ENCODE measurements around the gene PRKCA.

Gene PRKCA

DNA sequence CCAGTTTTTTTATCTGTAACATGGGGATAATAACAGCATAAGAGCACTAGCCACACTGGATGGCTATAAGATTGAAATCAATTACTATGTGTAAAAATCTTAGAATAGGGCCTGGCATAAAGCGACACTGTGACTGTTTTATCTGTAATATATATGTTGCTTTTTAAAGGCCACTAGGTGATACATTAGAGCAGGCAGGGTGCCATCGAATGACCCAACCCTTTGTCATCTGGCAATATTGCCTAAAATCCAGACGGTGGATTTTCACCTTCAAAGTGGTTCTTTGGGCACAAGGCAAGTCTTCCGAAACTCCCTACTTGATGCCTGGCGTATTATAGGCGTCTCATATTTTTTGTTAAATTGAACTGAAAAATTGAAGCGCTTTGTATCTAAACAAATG, 69.1 kb downstream of the PRKCA start:
- TF ChIP-seq, protein P1, sequence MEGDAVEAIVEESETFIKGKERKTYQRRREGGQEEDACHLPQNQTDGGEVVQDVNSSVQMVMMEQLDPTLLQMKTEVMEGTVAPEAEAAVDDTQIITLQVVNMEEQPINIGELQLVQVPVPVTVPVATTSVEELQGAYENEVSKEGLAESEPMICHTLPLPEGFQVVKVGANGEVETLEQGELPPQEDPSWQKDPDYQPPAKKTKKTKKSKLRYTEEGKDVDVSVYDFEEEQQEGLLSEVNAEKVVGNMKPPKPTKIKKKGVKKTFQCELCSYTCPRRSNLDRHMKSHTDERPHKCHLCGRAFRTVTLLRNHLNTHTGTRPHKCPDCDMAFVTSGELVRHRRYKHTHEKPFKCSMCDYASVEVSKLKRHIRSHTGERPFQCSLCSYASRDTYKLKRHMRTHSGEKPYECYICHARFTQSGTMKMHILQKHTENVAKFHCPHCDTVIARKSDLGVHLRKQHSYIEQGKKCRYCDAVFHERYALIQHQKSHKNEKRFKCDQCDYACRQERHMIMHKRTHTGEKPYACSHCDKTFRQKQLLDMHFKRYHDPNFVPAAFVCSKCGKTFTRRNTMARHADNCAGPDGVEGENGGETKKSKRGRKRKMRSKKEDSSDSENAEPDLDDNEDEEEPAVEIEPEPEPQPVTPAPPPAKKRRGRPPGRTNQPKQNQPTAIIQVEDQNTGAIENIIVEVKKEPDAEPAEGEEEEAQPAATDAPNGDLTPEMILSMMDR (IDR thresholded peaks at IDR 0.05; ENCODE audit: low read depth, low read length) = no peak
- TF ChIP-seq EZH2phosphoT487 (IDR thresholded peaks at IDR 0.05; ENCODE audit: low read depth) = no peak
- H3K79me2 ChIP-seq (ENCODE audit: low read length) = no peaks in the 10 kb centered on the region
- no peaks in the 10 kb centered on the region for H3K9me3 ChIP-seq (ENCODE audit: insufficient read depth, low read length)
- H3K4me1 ChIP-seq (ENCODE audit: low read length) = peaks cover 7% of the 10 kb centered on the region
- no peak overlapping the region for H2AFZ ChIP-seq (ENCODE audit: low read depth, low read length)
- H3K27ac ChIP-seq (ENCODE audit: low read length) = no peak overlapping the region
- no peak overlapping the region for H3K4me3 ChIP-seq (ENCODE audit: low read length)
- no peak overlapping the region for H3K4me2 ChIP-seq (ENCODE audit: low read length)
- H3K27me3 ChIP-seq (ENCODE audit: low read depth, low read length) = no peaks in the 10 kb centered on the region
- no peaks in the 10 kb centered on the region for H4K20me1 ChIP-seq (ENCODE audit: insufficient read depth, low read length)
- no peaks in the 10 kb centered on the region for H3K36me3 ChIP-seq (replicated peaks; ENCODE audit: low read depth, low read length)
- no peak overlapping the region for H3K9ac ChIP-seq (ENCODE audit: low read length)

DNA sequence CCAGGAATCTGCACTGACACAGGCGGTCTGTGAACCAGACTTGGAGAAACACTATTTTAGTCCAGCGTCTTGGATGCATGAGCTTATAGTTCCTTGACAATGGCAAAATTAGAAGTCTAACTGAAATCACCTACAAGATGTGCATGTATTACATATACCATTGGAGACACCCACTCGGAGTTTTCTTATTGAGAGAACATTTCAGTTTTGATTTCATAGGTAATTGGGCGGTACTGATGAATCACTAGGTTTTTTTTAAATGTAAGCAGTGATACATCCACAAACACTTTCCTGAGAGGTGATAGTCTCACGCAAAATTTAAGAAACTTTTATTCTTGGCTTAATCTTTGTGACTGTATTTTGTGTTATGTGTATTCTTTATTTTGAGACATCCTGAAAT, 69.8 kb downstream of the PRKCA start:
- TF ChIP-seq, protein P1 (IDR thresholded peaks at IDR 0.05; ENCODE audit: low read depth, low read length) = no peak
- TF ChIP-seq EZH2phosphoT487 (IDR thresholded peaks at IDR 0.05; ENCODE audit: low read depth) = no peak
- Histone ChIP-seq H4K20me1 (ENCODE audit: insufficient read depth, low read length) (no peaks in the 10 kb centered on the region), H3K27ac (ENCODE audit: low read length) (no peak overlapping the region), H3K9ac (ENCODE audit: low read length) (no peak overlapping the region), H3K36me3 (replicated peaks; ENCODE audit: low read depth, low read length) (no peaks in the 10 kb centered on the region), H3K4me2 (ENCODE audit: low read length) (no peak overlapping the region), H3K4me1 (ENCODE audit: low read length) (peaks cover 7% of the 10 kb centered on the region), H3K79me2 (ENCODE audit: low read length) (no peaks in the 10 kb centered on the region), H2AFZ (ENCODE audit: low read depth, low read length) (no peak overlapping the region), H3K27me3 (ENCODE audit: low read depth, low read length) (no peaks in the 10 kb centered on the region), H3K4me3 (ENCODE audit: low read length) (no peak overlapping the region), H3K9me3 (ENCODE audit: insufficient read depth, low read length) (no peaks in the 10 kb centered on the region)

DNA sequence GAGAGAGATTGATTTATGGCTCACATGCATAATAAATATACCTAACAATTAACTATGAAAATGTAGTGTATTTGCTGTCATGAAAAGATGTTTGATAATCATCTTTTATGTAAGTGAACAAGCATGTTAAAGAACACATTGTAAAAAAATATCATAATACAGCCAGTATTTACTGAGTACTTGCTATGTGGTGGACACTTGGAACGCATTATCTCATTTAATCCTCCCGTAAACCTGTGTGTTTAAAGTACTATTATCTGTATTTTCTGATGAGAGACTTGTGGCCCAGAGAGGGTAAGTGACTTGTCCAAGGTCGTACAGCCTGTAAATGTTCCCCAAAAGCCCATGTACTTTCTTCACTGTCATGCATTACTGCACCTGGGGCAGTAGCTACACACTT, 70.7 kb downstream of the PRKCA start:
- TF ChIP-seq, protein P1 (IDR thresholded peaks at IDR 0.05; ENCODE audit: low read depth, low read length) = no peak
- TF ChIP-seq EZH2phosphoT487 (IDR thresholded peaks at IDR 0.05; ENCODE audit: low read depth) = no peak
- peaks cover 7% of the 10 kb centered on the region for H3K4me1 ChIP-seq (ENCODE audit: low read length)
- H3K4me3 ChIP-seq (ENCODE audit: low read length) = no peak overlapping the region
- H2AFZ ChIP-seq (ENCODE audit: low read depth, low read length) = no peak overlapping the region
- no peaks in the 10 kb centered on the region for H4K20me1 ChIP-seq (ENCODE audit: insufficient read depth, low read length)
- H3K27me3 ChIP-seq (ENCODE audit: low read depth, low read length) = no peaks in the 10 kb centered on the region
- no peak overlapping the region for H3K27ac ChIP-seq (ENCODE audit: low read length)
- no peak overlapping the region for H3K9ac ChIP-seq (ENCODE audit: low read length)
- no peaks in the 10 kb centered on the region for H3K36me3 ChIP-seq (replicated peaks; ENCODE audit: low read depth, low read length)
- no peaks in the 10 kb centered on the region for H3K79me2 ChIP-seq (ENCODE audit: low read length)
- H3K4me2 ChIP-seq (ENCODE audit: low read length) = no peak overlapping the region
- no peaks in the 10 kb centered on the region for H3K9me3 ChIP-seq (ENCODE audit: insufficient read depth, low read length)

DNA sequence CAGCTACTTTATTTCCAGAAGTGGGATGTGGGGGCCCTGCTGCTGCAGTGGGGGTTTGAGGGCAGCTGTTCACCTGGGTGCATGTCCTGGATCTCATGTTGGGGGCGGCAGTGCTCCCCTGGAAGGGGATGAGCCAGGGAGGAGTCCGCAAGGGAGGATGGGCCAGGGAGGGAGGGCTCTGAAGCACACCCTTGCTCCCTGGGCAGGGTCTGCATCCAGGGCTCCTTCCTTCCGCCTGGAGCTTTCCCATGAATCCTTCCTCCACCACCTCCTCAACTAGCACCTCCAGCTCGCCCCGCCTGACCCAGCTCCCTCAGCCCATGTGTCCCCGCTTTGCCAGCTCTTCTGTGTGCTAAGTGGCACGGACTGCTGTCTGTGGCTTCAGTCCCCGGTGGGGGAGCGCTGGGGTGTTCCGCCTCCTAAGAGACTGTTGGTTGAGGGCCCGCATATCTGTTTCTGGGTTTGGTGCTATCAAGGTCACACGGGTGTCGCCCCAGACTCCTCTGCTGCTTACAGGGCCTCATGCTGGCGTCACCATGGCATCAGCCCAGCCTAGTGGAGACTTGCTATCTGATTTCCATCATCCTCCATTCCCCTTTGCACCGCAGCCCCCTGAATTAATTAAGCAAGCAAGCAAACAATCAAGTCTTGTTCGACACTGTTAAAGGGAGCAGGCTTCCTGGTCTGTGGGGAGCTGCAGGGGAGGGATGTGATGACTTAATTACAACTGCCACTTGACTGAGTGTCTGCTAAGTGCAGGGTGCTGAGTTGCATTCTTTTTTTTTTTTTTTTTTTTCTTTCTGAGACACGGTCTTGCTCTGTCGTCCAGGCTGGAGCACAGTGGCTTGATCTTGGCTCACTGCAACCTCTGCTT, 71.8 kb downstream of the PRKCA start:
- Histone ChIP-seq H3K27me3 (ENCODE audit: low read depth, low read length) (no peaks in the 10 kb centered on the region), H3K4me1 (ENCODE audit: low read length) (peaks cover 7% of the 10 kb centered on the region), H3K79me2 (ENCODE audit: low read length) (no peaks in the 10 kb centered on the region), H4K20me1 (ENCODE audit: insufficient read depth, low read length) (no peaks in the 10 kb centered on the region), H2AFZ (ENCODE audit: low read depth, low read length) (no peak overlapping the region), H3K27ac (ENCODE audit: low read length) (no peak overlapping the region), H3K36me3 (replicated peaks; ENCODE audit: low read depth, low read length) (no peaks in the 10 kb centered on the region), H3K9ac (ENCODE audit: low read length) (no peak overlapping the region), H3K4me3 (ENCODE audit: low read length) (no peak overlapping the region), H3K9me3 (ENCODE audit: insufficient read depth, low read length) (no peaks in the 10 kb centered on the region), H3K4me2 (ENCODE audit: low read length) (no peak overlapping the region)
- TF ChIP-seq EZH2phosphoT487 (IDR thresholded peaks at IDR 0.05; ENCODE audit: low read depth) = no peak
- TF ChIP-seq, protein P1 (IDR thresholded peaks at IDR 0.05; ENCODE audit: low read depth, low read length) = no peak
